ENCODE data around the gene SLC16A14.
A peak's percentile ranks its signal among the peaks of the same experiment; 100 is the strongest.
"Not testable (repeated sequence)": the region's sequence is repeated elsewhere in the genome, so short reads cannot be mapped to it uniquely, and the experiment has no call there.

SLC16A14 gene

GRCh38 chr2:230068651-230069055, at the start of gene SLC16A14:
Gene SLC16A14, minus strand, starts transcription at chr2:230068924. Its CDS starts 9,572 bp downstream, at chr2:230059352.
- peak; percentile 13 for DNase-seq

GRCh38 chr2:230106771-230107170, 38.0 kb upstream of the SLC16A14 start:
- DNase-seq: no peak

- DNase-seq: not testable (repeated sequence)
Observed at GRCh38 chr2:230101967-230102366, 33.2 kb upstream of the SLC16A14 start.

DNA sequence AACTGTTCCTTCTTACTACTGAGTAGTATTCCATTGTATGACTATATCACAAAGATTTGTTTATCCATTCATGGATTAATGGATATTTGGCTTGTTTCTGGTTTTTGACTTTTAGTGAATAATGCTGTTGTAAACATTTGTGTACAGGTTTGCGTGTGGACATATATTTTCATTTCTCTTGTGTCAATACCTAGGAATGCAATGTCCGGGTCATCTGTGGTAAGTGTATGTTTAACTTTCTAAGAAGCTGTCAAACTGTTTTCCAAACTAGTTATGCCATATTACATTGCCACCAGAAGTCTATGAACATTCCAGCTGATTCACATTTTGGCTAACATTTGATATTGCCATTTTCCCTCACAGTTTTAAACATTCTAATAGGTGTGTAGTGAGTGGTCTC, 29.1 kb upstream of the SLC16A14 start:
- DNase-seq: no peak

DNA sequence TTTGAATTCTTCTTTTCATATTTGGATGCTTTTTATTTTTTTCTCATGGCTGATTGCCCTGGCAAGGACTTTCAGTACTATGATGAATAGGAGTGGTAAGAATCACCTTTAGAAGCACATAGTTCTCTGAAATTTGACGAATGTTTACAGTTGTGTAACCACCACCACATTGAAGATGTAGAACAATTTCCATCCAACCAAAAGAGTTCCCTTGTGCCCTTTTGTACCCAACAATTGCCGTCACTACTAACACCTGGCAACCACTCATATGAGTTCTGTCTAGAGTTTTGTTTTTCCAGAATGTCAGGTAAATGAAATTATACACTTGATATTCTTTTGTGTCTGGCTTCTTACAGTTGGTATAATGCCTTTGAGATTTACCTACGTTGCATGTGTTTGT, 28.7 kb upstream of the SLC16A14 start:
- DNase-seq: no peak

DNA sequence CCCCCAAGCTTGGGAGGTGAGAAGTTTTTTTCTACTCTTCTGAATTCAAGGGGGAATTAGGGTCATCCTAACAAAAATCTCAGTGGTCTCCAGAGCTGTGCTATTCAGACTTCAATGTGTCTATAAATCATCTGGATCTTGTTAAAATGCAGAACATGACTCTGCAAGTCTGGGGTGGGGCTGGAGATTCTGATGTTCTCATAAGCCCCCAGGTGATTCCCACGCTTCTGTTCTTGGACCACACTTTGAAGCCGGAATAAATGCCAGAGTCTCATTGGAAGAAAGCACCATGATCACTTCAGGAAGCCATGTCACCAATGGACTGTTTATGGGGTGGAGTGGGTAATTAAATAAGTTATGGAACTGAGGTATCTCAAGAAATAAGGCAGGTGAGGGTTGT, 22.2 kb upstream of the SLC16A14 start:
- DNase-seq: no peak

GRCh38 chr2:230085201-230085600, 16.5 kb upstream of the SLC16A14 start:
- no peak for DNase-seq

- DNase-seq: no peak
Observed at GRCh38 chr2:230077851-230078547, 9.3 kb upstream of the SLC16A14 start.

- DNase-seq: no peak
Observed at GRCh38 chr2:230076819-230077218, 8.1 kb upstream of the SLC16A14 start.

GRCh38 chr2:230075988-230076631, 7.4 kb upstream of the SLC16A14 start:
- DNase-seq: no peak

DNA sequence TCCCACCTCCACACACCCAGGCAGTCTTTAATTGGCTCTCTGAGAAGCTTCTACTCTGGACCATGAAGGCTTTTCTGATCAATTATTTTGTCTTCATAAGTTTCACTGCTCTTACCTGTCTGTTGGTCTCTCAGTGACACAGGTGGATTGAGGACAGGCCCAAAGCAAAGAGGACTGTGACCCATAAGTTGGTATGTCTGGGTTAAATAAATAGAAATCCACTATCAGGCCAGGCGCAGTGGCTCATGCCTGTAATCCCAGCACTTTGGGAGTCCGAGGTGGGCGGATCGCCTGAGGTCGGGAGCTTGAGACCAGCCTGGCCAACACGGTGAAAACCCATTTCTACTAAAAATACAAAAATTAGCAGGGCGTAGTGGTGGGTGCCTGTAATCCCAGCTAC, 2.7 kb upstream of the SLC16A14 start:
- no peak for DNase-seq

- DNase-seq: no peak
Observed at GRCh38 chr2:230069402-230069801, 678 bp upstream of the SLC16A14 start.

GRCh38 chr2:230068016-230068650, 591 bp downstream of the SLC16A14 start:
- peak; percentile 14 for DNase-seq

- no peak for DNase-seq
Observed at GRCh38 chr2:230060672-230061293, 7.9 kb downstream of the SLC16A14 start.

DNA sequence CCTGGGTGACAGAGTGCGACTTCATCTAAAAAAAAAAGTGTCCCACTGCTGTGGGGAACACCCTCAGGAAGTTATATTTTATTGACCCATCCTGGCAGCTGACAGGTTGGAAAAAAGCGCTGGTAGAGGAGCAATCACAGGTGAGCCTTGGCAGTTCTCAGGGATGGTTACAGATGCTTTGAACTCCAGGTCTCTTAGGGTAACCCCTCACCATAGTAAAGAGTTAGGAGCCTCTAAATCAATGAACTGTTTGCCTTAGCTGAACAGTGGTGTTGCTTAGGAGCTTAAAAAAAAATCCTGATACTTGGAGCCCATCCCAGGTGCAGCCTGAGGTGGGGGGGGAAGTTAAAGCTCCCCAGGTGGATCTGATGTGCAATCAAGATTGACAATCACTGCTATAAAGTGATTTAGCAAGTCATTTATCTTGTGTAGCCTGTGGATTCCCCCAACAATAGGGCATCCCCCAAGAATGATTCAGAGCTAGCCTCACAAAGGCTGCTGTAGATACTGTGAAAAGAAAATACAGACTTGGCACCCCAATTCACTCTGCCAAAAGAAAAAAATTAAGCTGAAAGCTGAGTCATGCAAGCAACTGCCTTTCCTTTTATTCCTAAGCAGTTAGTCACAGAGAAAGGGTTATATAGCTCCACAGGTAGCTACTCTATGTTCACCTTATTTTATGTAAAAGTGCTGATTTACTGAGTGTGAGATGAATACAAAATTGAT, 14.8 kb downstream of the SLC16A14 start:
- DNase-seq: peak; percentile 47

GRCh38 chr2:230052299-230052698, 16.4 kb downstream of the SLC16A14 start:
- DNase-seq: no peak

DNA sequence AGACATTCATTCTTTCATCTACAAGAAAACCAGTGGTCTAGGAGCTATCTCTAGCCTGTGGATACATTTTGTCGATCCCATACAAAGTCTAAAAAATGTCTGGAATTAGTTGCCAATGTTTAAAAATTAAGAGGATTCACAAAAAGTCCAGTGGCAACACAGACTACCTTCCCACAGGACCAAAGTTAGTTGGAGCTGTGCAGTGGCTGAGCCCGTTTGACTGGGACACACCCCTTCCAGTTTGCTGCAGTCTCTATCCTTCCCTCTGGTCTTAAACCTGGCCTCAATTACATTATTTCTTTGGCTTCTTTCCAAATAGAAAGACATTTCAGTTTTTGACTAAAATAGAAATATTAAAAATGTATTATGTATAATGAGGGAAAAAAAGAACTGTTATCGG, 18.6 kb downstream of the SLC16A14 start:
- DNase-seq: no peak

DNA sequence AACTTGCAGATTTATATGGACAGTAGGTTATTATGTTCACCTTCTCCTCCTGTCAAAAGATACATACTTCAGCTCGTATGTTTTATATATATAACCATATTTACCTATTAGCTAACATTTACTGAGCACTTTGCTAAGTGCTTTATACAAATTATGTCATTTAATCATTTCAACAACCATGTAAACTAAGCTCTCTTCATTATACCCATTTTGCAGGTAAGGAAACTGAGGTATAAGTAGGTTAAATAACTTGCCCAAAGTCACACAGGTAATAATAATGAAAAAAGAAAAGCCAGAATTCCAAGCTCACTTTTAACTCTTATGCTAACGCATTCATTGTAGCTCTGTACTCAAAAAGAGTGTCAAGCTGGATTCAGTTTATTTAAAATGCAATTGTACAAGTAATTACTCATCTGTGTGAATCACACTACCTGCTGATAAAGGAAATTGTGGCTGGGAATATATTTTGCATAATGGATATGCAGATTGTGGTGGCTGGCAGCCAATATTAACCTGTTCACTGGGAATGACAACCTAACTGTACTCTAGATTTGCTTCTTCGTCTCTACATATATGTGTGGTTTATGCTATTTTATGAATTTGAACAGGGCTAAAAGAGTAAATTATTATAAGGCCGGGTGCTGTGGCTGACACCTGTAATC, 20.6 kb downstream of the SLC16A14 start:
- no peak for DNase-seq

DNA sequence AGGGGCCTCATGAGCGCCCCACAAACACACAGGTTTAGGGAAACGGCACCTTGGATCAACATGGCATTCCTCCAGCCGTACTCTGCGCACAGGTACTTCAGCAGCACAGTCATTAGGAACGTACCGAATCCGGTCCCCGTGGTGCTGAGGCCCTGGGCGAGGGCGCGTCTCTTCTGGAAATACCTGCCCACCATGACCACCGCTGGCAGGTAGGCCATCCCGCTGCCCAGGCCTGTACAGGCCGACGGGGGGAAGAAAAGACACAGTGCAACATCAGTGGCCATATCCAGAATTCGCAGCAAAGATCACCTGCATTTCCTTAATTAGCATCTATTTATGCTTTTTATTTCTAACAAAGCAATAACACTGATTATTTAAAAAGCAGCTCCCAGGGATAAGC, 22.2 kb downstream of the SLC16A14 start:
- DNase-seq: no peak

GRCh38 chr2:230043461-230043860, 25.3 kb downstream of the SLC16A14 start:
- no peak for DNase-seq

GRCh38 chr2:230043025-230043424, 25.7 kb downstream of the SLC16A14 start:
- no peak for DNase-seq

DNA sequence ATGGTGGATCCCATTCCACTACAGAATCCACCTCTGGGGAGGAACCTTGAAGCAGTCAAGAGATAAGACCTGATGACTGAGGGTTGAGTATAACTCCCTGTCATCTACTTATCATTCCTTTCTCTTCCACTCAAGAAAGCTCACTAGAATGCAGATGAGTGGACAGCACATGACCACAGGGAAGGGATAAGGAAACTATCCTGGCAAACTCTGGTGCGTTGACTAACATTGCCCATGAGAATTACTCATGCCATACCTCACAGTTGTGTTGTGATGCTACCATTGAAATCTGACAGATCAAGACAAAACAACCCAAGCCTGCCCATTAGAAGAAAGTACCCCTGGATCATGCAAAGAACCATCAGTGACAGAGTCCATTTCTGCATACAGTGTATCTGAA, 26.5 kb downstream of the SLC16A14 start:
- DNase-seq: no peak

- DNase-seq: no peak
Observed at GRCh38 chr2:230023313-230023712, 45.4 kb downstream of the SLC16A14 start.

All from amniotic stem cell (primary cell).